Hepatocyte (in vitro differentiated cells): ENCODE measurements around the gene GPR89A. TPM values are rescaled to one million over a fixed set of nuclear protein-coding genes. Genes with fewer than 3 reads are reported as not detected.

Experiments
- DNase-seq: peaks from one replicate; pipeline ENCODE4 v3.0.0-alpha.2; 2016; ENCODE audit warnings: low spot score
- H2AFZ ChIP-seq: fragments of 200-600 bp; sonication (generic); 2 replicates; pipeline ENCODE4 v1.6.0; 2016; ENCODE audit warnings: antibody characterized with exemption, mild to moderate bottlenecking
- H3K27ac ChIP-seq: fragments of 200-600 bp; sonication (generic); 2 replicates; pipeline ENCODE4 v1.5.1; 2016; ENCODE audit warnings: mild to moderate bottlenecking
- H3K27me3 ChIP-seq: fragments of 200-600 bp; sonication (generic); 2 replicates; pipeline ENCODE4 v1.6.1; 2016
- H3K36me3 ChIP-seq: fragments of 200-600 bp; sonication (generic); replicated peaks from 2 replicates; pipeline ENCODE4 v1.5.1; 2016; ENCODE audit warnings: low read depth; ENCODE audit not compliant: insufficient read depth
- H3K4me1 ChIP-seq: fragments of 200-600 bp; sonication (generic); 2 replicates; pipeline ENCODE4 v1.5.1; 2016; ENCODE audit warnings: mild to moderate bottlenecking, moderate library complexity; ENCODE audit not compliant: insufficient read depth
- H3K4me2 ChIP-seq: fragments of 200-600 bp; sonication (generic); 2 replicates; pipeline ENCODE4 v1.6.0; 2016
- H3K4me3 ChIP-seq: fragments of 200-600 bp; sonication (generic); 2 replicates; pipeline ENCODE4 v1.5.1; 2016; ENCODE audit warnings: mild to moderate bottlenecking
- H3K79me2 ChIP-seq: fragments of 200-600 bp; sonication (generic); 2 replicates; pipeline ENCODE4 v1.6.0; 2017; ENCODE audit warnings: mild to moderate bottlenecking
- H3K9me2 ChIP-seq: fragments of 200-600 bp; sonication (generic); replicated peaks from 2 replicates; pipeline ENCODE4 v1.6.0; 2017; ENCODE audit warnings: mild to moderate bottlenecking; ENCODE audit not compliant: insufficient read depth
- H3K9me3 ChIP-seq: fragments of 200-600 bp; sonication (generic); 2 replicates; pipeline ENCODE4 v1.5.1; 2016; ENCODE audit warnings: low read depth, mild to moderate bottlenecking
- H4K20me1 ChIP-seq: fragments of 200-600 bp; sonication (generic); 2 replicates; pipeline ENCODE4 v1.6.0; 2016; ENCODE audit warnings: mild to moderate bottlenecking; ENCODE audit not compliant: insufficient read depth, poor library complexity, severe bottlenecking
- EZH2 ChIP-seq: fragments of 200-600 bp; sonication (generic); IDR thresholded peaks from 2 replicates; pipeline ENCODE4 v1.6.1; 2016; ENCODE audit warnings: antibody characterized with exemption, mild to moderate bottlenecking, borderline replicate concordance
- EZH2phosphoT487 ChIP-seq: fragments of 200-600 bp; sonication (generic); IDR thresholded peaks from one replicate; pipeline ENCODE4 v1.6.1; 2018; ENCODE audit warnings: antibody characterized with exemption, mild to moderate bottlenecking, low read depth, moderate library complexity; ENCODE audit not compliant: unreplicated experiment, severe bottlenecking
- WGBS: methylation state at CpG from one replicate; pipeline ENCODE4 v1.1.6; 2016; ENCODE audit warnings: low lambda C conversion rate; ENCODE audit errors: missing lambda C conversion rate; 5-methylcytosine and 5-hydroxymethylcytosine counted together
- polyA plus RNA-seq: library from polyadenylated mRNA; unstranded; fragments of >200 nt; fragmentation: Nextera tagmentation; extraction: Ambion mirVana; gene quantifications from 2 replicates; pipeline ENCODE4 v1.2.1, GENCODE V29; 2016
- total RNA-seq: library from RNA; depleted of rRNA; stranded (reverse); fragments of >200 nt; gene quantifications from 2 replicates; pipeline ENCODE4 v1.2.3, GENCODE V29; 2014
- TF ChIP-seq, protein P1 (sequence below): fragments of 200-600 bp; sonication (generic); IDR thresholded peaks from 2 replicates; pipeline ENCODE4 v1.5.1; 2016; ENCODE audit warnings: antibody characterized with exemption, mild to moderate bottlenecking; ENCODE audit not compliant: poor library complexity

Gene GPR89A
- total and polyA plus RNA-seq, 2 experiments from 2014 or later = 29.5 to 39.7 TPM

DNA sequence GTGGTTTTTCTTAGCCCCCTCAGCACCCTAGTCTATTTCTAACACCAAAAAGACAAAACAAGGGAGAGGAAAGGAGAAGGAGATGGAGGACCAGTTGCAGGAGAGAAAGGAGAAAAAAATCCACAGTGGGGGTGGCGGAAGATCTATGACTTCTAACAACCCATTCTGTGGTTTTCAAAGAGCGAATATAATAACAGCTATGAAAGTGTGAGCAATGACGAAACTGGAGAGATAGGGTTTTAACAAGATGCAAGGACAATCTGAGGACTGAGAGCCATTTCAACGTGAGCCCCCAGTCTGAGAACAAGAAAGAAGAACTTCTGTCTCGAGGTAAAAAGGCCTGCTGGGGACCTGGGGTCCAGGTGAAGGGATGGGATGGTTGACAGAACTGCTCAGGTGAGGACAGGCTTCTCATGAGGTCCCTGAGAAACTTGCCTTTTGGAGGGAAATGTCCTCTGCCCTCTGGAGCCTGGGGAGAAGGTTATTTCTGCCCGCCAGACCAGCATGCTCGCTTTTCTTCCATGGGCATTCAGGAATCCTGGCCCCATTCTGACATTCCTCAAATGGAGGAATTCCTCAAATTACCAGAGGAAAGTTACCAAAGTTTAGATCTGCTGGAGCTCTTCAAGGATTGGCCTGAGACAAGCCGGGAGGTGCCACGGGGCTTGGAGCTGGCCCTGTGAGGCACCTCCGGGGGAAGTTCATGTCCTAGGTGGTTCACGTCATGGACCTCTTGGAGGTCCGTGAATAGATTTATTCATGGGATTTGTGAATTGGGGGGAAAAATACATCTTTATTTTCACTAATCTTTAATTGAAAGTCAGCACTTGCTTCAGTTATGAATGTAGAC, 111.7 kb downstream of the GPR89A start, which contains the start of gene CD160:
Gene CD160, plus strand, starts transcription at position 270 of the 850 bp plus-strand sequence. CDS start 8,829 bp downstream, outside the sequence.
- Histone ChIP-seq H3K4me1 (peaks cover 17% of the 10 kb centered on the region), H3K79me2 (no peaks in the 10 kb centered on the region), H3K36me3 (no peaks in the 10 kb centered on the region), H2AFZ (no peak within 1 kb of the TSS), H4K20me1 (no peaks in the 10 kb centered on the region), H3K27me3 (no peaks in the 10 kb centered on the region), H3K27ac (no peak within 1 kb of the TSS), H3K4me2 (no peak within 1 kb of the TSS), H3K9me2 (no peaks in the 10 kb centered on the region), H3K9me3 (no peaks in the 10 kb centered on the region), H3K4me3 (no peak within 1 kb of the TSS)
- WGBS = 90% methylated on average over 12 of the region's 12 CpGs
- DNase-seq = no peak
- no peak for TF ChIP-seq EZH2phosphoT487
- TF ChIP-seq EZH2 = no peak
- TF ChIP-seq, protein P1, sequence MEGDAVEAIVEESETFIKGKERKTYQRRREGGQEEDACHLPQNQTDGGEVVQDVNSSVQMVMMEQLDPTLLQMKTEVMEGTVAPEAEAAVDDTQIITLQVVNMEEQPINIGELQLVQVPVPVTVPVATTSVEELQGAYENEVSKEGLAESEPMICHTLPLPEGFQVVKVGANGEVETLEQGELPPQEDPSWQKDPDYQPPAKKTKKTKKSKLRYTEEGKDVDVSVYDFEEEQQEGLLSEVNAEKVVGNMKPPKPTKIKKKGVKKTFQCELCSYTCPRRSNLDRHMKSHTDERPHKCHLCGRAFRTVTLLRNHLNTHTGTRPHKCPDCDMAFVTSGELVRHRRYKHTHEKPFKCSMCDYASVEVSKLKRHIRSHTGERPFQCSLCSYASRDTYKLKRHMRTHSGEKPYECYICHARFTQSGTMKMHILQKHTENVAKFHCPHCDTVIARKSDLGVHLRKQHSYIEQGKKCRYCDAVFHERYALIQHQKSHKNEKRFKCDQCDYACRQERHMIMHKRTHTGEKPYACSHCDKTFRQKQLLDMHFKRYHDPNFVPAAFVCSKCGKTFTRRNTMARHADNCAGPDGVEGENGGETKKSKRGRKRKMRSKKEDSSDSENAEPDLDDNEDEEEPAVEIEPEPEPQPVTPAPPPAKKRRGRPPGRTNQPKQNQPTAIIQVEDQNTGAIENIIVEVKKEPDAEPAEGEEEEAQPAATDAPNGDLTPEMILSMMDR = no peak

Other genes starting within 250 kb of the GPR89A start
- 3.4 and 4.0 TPM in 2 replicates for gene NBPF20, start 182.4 kb upstream of the GPR89A start, total RNA-seq
- 1.3 and 1.5 TPM in 2 replicates for gene NBPF20, start 182.4 kb upstream of the GPR89A start, polyA plus RNA-seq
- 44.9 and 50.5 TPM in 2 replicates for gene PDZK1, start 99.4 kb downstream of the GPR89A start, total RNA-seq
- gene PDZK1, start 99.4 kb downstream of the GPR89A start, polyA plus RNA-seq = 30.4 and 44.1 TPM in 2 replicates
- gene CD160, start 111.5 kb downstream of the GPR89A start, total RNA-seq = not detected in 2 replicates
- gene CD160, start 111.5 kb downstream of the GPR89A start, polyA plus RNA-seq = not detected in 2 replicates
- gene RNF115, start 216.1 kb downstream of the GPR89A start, total RNA-seq = 10.3 and 13.7 TPM in 2 replicates
- gene RNF115, start 216.1 kb downstream of the GPR89A start, polyA plus RNA-seq = 8.6 and 8.7 TPM in 2 replicates
- gene POLR3C, start 216.2 kb downstream of the GPR89A start, total RNA-seq = 19.6 and 29.2 TPM in 2 replicates
- 20.6 and 20.9 TPM in 2 replicates for gene POLR3C, start 216.2 kb downstream of the GPR89A start, polyA plus RNA-seq
- gene NUDT17, start 237.6 kb downstream of the GPR89A start, total RNA-seq = 4.9 and 5.2 TPM in 2 replicates
- gene NUDT17, start 237.6 kb downstream of the GPR89A start, polyA plus RNA-seq = 1.3 and 2.7 TPM in 2 replicates